Measurements from ENCODE around the gene IQGAP2. TPM values are rescaled to one million over a fixed set of nuclear protein-coding genes. Genes with fewer than 3 reads are reported as not detected.

The IQGAP2 gene
- total RNA-seq, 1 experiment from 2014 or later: not detected

DNA sequence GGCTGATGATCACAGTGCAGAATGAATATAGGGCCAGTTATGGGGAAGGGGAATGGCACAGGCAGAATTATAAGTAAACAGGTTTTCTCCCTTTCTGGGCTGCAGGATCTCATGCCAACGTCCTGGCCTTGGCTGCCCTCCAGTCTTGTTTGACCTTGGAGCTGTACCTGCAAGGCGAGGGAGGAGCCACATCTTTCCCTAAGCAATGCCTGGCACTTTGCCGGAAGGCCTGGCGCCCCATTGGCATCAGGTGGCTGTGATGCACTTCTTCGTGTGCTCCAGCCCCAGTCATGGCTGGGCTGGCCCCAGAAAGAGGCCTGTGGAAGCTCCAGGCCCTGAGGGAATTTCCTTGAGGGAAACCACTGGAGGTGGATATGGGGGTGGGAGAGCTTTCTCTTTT lies 16.7 kb upstream of the IQGAP2 start:
- Histone ChIP-seq H3K4me2 (ENCODE audit: low read length) (no peak overlapping the region), H4K20me1 (ENCODE audit: low read length) (no peaks in the 10 kb centered on the region), H3K27me3 (ENCODE audit: low read length) (no peaks in the 10 kb centered on the region), H3K79me2 (ENCODE audit: low read length) (no peaks in the 10 kb centered on the region), H3K9ac (ENCODE audit: low read length) (no peak overlapping the region), H3K4me3 (ENCODE audit: low read length) (no peak overlapping the region), H3K4me1 (ENCODE audit: insufficient read depth, low read length) (0 out of 2 replicates have a peak, but pooled peaks cover 3% of the 10 kb centered on the region), H3K27ac (ENCODE audit: low read length) (no peak overlapping the region), H2AFZ (ENCODE audit: low read length) (no peak overlapping the region), H3K9me3 (ENCODE audit: low read length) (no peaks in the 10 kb centered on the region), H3K9me2 (replicated peaks; ENCODE audit: low read length) (no peaks in the 10 kb centered on the region), H3F3A (ENCODE audit: low read length, unreplicated experiment) (no peaks in the 10 kb centered on the region), H3K36me3 (ENCODE audit: low read depth, low read length) (no peaks in the 10 kb centered on the region)
- ATAC-seq: no peak
- TF ChIP-seq EZH2phosphoT487 (IDR thresholded peaks at IDR 0.05; ENCODE audit: borderline replicate concordance, low read length) (no peak), EZH2 (IDR thresholded peaks at IDR 0.05; ENCODE audit: low read length, unreplicated experiment) (no peak)
- TF ChIP-seq, protein P1, sequence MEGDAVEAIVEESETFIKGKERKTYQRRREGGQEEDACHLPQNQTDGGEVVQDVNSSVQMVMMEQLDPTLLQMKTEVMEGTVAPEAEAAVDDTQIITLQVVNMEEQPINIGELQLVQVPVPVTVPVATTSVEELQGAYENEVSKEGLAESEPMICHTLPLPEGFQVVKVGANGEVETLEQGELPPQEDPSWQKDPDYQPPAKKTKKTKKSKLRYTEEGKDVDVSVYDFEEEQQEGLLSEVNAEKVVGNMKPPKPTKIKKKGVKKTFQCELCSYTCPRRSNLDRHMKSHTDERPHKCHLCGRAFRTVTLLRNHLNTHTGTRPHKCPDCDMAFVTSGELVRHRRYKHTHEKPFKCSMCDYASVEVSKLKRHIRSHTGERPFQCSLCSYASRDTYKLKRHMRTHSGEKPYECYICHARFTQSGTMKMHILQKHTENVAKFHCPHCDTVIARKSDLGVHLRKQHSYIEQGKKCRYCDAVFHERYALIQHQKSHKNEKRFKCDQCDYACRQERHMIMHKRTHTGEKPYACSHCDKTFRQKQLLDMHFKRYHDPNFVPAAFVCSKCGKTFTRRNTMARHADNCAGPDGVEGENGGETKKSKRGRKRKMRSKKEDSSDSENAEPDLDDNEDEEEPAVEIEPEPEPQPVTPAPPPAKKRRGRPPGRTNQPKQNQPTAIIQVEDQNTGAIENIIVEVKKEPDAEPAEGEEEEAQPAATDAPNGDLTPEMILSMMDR (conservative IDR thresholded peaks at IDR 0.05; ENCODE audit: low read depth, low read length): no peak
- BruUV-seq (replicated peaks): no TSS peak
- ChIA-PET POLR2A (ENCODE audit: unreplicated experiment) (no interaction called here), CTCF (no interaction called here)
- intact Hi-C loops (cut with micrococcal nuclease): no loop called here
- no peak for DNase-seq

DNA sequence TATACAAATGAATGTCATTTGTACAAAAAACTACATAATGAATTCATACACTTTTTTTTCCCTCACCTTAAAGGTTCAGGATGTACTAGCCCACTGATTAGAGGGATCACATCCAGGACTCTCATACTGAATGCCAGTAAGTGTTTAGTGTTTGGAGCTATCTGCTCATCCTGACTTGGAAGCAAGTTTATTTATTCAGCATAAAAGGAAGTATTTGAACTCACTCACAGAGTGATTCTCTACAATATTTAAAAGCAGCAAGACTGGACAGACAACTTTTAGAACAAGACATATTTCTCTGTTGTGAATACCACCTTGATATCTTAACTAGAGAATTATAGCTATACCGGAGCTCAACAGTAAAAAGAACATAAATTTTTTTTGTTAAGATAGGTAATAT lies 14.8 kb upstream of the IQGAP2 start:
- CTCF ChIA-PET: interaction anchor here (0.6 kb wide), 1 partner anchor 744 kb away, joined by 3 read pairs; no protein-coding TSS in a partner anchor
- DNase-seq: peak; percentile 59
- no peaks in the 10 kb centered on the region for H3F3A ChIP-seq (ENCODE audit: low read length, unreplicated experiment)
- H3K9me3 ChIP-seq (ENCODE audit: low read length): no peaks in the 10 kb centered on the region
- H3K27me3 ChIP-seq (ENCODE audit: low read length): no peaks in the 10 kb centered on the region
- intact Hi-C loops (cut with micrococcal nuclease): no loop called here
- H3K4me1 ChIP-seq (ENCODE audit: insufficient read depth, low read length): 0 out of 2 replicates have a peak, but pooled peaks cover 3% of the 10 kb centered on the region
- POLR2A ChIA-PET (ENCODE audit: unreplicated experiment): no interaction called here
- no peaks in the 10 kb centered on the region for H4K20me1 ChIP-seq (ENCODE audit: low read length)
- no peak for ATAC-seq
- H3K4me2 ChIP-seq (ENCODE audit: low read length): no peak overlapping the region
- H3K4me3 ChIP-seq (ENCODE audit: low read length): no peak overlapping the region
- H3K36me3 ChIP-seq (ENCODE audit: low read depth, low read length): no peaks in the 10 kb centered on the region
- no peaks in the 10 kb centered on the region for H3K9me2 ChIP-seq (replicated peaks; ENCODE audit: low read length)
- TF ChIP-seq, protein P1 (conservative IDR thresholded peaks at IDR 0.05; ENCODE audit: low read depth, low read length): no peak
- TF ChIP-seq EZH2 (IDR thresholded peaks at IDR 0.05; ENCODE audit: low read length, unreplicated experiment) (no peak), EZH2phosphoT487 (IDR thresholded peaks at IDR 0.05; ENCODE audit: borderline replicate concordance, low read length) (no peak)
- H2AFZ ChIP-seq (ENCODE audit: low read length): no peak overlapping the region
- H3K79me2 ChIP-seq (ENCODE audit: low read length): no peaks in the 10 kb centered on the region
- no peak overlapping the region for H3K27ac ChIP-seq (ENCODE audit: low read length)
- BruUV-seq (replicated peaks): no TSS peak
- H3K9ac ChIP-seq (ENCODE audit: low read length): no peak overlapping the region

DNA sequence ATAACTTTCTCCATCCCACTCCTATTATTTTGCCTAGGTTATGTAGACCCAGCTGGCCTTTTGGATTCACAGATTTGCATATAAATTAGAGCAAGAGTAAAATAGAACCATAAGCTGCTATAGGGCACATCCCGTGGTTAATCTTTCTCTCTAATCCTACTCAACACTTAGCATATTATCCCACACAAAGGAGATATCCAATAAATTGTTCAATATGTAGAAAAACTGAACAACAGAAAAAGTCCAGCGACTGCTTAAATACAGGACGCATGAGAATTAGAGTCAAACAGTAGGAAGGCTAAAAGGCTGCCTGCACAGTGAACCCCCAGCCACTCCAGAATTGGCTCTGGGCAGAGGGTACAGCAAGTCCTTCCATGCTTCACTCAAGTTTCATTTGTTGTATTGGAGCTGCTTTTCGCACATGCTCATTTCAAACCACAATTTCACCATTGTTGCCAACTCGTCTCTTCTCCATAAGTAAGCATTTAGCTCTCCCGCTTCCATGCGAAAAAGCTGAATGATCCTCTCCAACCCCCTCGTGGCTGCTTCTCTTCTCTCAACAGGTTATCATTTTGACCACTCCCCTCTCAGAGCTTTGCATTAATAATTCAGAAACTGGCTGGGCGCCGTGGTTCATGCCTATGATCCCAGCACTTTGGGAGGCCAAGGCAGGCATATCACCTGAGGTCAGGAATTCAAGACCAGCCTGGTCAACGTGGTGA lies 14.1 kb upstream of the IQGAP2 start:
- H3K9me2 ChIP-seq (replicated peaks; ENCODE audit: low read length): no peaks in the 10 kb centered on the region
- intact Hi-C loops (cut with micrococcal nuclease): no loop called here
- TF ChIP-seq, protein P1 (conservative IDR thresholded peaks at IDR 0.05; ENCODE audit: low read depth, low read length): no peak
- H3K9ac ChIP-seq (ENCODE audit: low read length): no peak overlapping the region
- H3K36me3 ChIP-seq (ENCODE audit: low read depth, low read length): no peaks in the 10 kb centered on the region
- 0 out of 2 replicates have a peak, but pooled peaks cover 3% of the 10 kb centered on the region for H3K4me1 ChIP-seq (ENCODE audit: insufficient read depth, low read length)
- H4K20me1 ChIP-seq (ENCODE audit: low read length): no peaks in the 10 kb centered on the region
- ChIA-PET CTCF (no interaction called here), POLR2A (ENCODE audit: unreplicated experiment) (no interaction called here)
- H3K4me2 ChIP-seq (ENCODE audit: low read length): no peak overlapping the region
- ATAC-seq (no peak), DNase-seq (no peak)
- no peaks in the 10 kb centered on the region for H3K79me2 ChIP-seq (ENCODE audit: low read length)
- no peaks in the 10 kb centered on the region for H3K27me3 ChIP-seq (ENCODE audit: low read length)
- no TSS peak for BruUV-seq (replicated peaks)
- H2AFZ ChIP-seq (ENCODE audit: low read length): no peak overlapping the region
- no peak overlapping the region for H3K4me3 ChIP-seq (ENCODE audit: low read length)
- no peak overlapping the region for H3K27ac ChIP-seq (ENCODE audit: low read length)
- H3K9me3 ChIP-seq (ENCODE audit: low read length): no peaks in the 10 kb centered on the region
- no peaks in the 10 kb centered on the region for H3F3A ChIP-seq (ENCODE audit: low read length, unreplicated experiment)

Measured in PC-3 (cell line).